SW480 (cell line): Measurements from ENCODE around the gene ENTR1.
A peak's percentile ranks its signal among the peaks of the same experiment; 100 is the strongest.

Experiments used
- DNase-seq: peaks from one replicate; pipeline ENCODE4 v3.0.0-alpha.2; 2016; ENCODE audit warnings: low spot score

The ENTR1 gene

GRCh38 chr9:136361047-136361753 is 49.2 kb downstream of the ENTR1 start:
- no peak for DNase-seq

- no peak for DNase-seq
Measured at GRCh38 chr9:136359774-136360718, 50.4 kb downstream of the ENTR1 start.

GRCh38 chr9:136358888-136359287 is 51.5 kb downstream of the ENTR1 start:
- no peak for DNase-seq

GRCh38 chr9:136358016-136358415 is 52.4 kb downstream of the ENTR1 start:
- DNase-seq: no peak

- no peak for DNase-seq
Measured at GRCh38 chr9:136357202-136357725, 53.1 kb downstream of the ENTR1 start.

- no peak for DNase-seq
Measured at GRCh38 chr9:136355616-136356557, 54.5 kb downstream of the ENTR1 start.

GRCh38 chr9:136354592-136355085 is 55.8 kb downstream of the ENTR1 start:
- peak; percentile 64 for DNase-seq

- DNase-seq: no peak
Measured at GRCh38 chr9:136353757-136354488, 56.5 kb downstream of the ENTR1 start.

DNA sequence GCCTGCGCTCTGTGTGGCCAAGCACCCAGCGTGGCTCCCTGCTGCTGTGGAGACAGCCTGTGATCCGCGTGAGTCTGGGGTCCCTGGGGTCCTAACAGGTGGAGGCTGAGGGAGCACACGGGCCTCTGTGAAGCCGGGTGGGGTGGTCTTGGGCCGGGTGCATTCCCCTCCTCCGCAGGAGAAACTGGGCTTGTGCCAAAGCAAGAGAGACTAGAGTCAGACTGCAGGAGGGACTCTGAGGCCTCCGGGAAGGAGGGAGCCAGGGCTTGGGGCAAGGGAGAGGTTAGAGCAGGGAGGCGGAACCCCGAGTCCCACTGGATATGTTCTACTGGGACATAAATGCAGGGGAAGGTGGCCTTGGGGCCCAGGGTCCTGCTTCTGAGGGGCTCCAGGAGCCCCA is 57.3 kb downstream of the ENTR1 start:
- DNase-seq: no peak

GRCh38 chr9:136352682-136353081 is 57.7 kb downstream of the ENTR1 start:
- no peak for DNase-seq
